ENCODE results near the gene NRGN. TPM values are rescaled to one million over a fixed set of nuclear protein-coding genes. Genes with fewer than 3 reads are reported as not detected.

The NRGN gene
- polyA plus RNA-seq, 1 donor (not counting 4 experiments of a cell fraction or from before 2014, with no cell fraction given) = 0.97 TPM

DNA sequence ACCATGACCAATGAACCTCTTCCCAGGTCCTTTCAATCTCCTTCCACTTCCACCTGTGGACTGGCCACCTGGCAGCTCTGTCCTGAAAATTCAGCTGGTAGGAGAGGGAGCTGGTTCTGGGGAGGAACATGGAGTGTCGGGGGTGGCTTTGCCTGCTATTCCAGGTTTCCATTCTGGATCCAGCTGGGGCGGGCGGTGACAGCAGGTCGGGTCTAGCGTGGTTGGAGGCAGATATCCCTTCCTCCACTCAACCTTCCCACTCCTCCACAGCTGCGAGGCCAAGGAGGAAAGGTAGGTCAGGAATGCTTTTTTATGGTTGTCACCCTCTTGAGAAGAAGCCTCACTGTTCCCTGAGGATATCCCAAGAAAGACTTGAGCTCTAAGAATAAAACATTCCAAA is 3.3 kb downstream of the NRGN start:
- H3K4me3 ChIP-seq (ENCODE audit: control insufficient read depth in 2 of 3, extremely low read depth in 1 of 3, insufficient read depth in 2 of 3, low read depth in 1 of 3, low read length in 3 of 3) = no peak overlapping the region
- no peaks in the 10 kb centered on the region for H4K20me1 ChIP-seq (ENCODE audit: control insufficient read depth, extremely low read depth, insufficient read depth, low read length)
- no peak overlapping the region for H2AFZ ChIP-seq (ENCODE audit: control insufficient read depth, low read length)
- no peaks in the 10 kb centered on the region for H3K9me1 ChIP-seq (ENCODE audit: control insufficient read depth, extremely low read depth, insufficient read depth, low read length)
- H3K4me2 ChIP-seq (ENCODE audit: control insufficient read depth, extremely low read depth, insufficient read depth, low read depth, low read length) = no peak overlapping the region
- no peak for TF ChIP-seq EZH2 (IDR thresholded peaks at IDR 0.05; ENCODE audit: low read length)
- TF ChIP-seq, protein P1, sequence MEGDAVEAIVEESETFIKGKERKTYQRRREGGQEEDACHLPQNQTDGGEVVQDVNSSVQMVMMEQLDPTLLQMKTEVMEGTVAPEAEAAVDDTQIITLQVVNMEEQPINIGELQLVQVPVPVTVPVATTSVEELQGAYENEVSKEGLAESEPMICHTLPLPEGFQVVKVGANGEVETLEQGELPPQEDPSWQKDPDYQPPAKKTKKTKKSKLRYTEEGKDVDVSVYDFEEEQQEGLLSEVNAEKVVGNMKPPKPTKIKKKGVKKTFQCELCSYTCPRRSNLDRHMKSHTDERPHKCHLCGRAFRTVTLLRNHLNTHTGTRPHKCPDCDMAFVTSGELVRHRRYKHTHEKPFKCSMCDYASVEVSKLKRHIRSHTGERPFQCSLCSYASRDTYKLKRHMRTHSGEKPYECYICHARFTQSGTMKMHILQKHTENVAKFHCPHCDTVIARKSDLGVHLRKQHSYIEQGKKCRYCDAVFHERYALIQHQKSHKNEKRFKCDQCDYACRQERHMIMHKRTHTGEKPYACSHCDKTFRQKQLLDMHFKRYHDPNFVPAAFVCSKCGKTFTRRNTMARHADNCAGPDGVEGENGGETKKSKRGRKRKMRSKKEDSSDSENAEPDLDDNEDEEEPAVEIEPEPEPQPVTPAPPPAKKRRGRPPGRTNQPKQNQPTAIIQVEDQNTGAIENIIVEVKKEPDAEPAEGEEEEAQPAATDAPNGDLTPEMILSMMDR (optimal IDR thresholded peaks at IDR 0.05 in 1 of 3, IDR thresholded peaks at IDR 0.05 in 1 of 3, conservative IDR thresholded peaks at IDR 0.05 in 1 of 3; ENCODE audit: extremely low read depth in 1 of 3, insufficient read depth in 2 of 3, low read length in 3 of 3) = no peak
- peaks cover 15% of the 10 kb centered on the region for H3K4me1 ChIP-seq (ENCODE audit: control insufficient read depth, extremely low read depth, insufficient read depth, low read length)
- no peaks in the 10 kb centered on the region for H3K9me3 ChIP-seq (ENCODE audit: control insufficient read depth, low read depth, low read length)
- H3K27me3 ChIP-seq (ENCODE audit: control insufficient read depth, extremely low read depth, insufficient read depth, low read length) = peaks cover 59% of the 10 kb centered on the region
- DNase-seq (ENCODE audit: low read depth, low spot score) (no peak), FAIRE-seq (no peak)
- no peaks in the 10 kb centered on the region for H3K79me2 ChIP-seq (ENCODE audit: control insufficient read depth, insufficient read depth, low read length)
- no peak overlapping the region for H3K27ac ChIP-seq (ENCODE audit: control insufficient read depth, insufficient read depth, low read length)
- H3K36me3 ChIP-seq (ENCODE audit: control insufficient read depth in 2 of 2, extremely low read depth in 1 of 2, insufficient read depth in 2 of 2, low read length in 2 of 2) = no peaks in the 10 kb centered on the region
- H3K9ac ChIP-seq (ENCODE audit: control insufficient read depth, extremely low read depth, insufficient read depth, low read length) = no peak overlapping the region
- dilution Hi-C loops (cut with MboI; ENCODE audit: extremely low pct_ligation_motif_present, low sequenced_read_pairs) = no loop called here

DNA sequence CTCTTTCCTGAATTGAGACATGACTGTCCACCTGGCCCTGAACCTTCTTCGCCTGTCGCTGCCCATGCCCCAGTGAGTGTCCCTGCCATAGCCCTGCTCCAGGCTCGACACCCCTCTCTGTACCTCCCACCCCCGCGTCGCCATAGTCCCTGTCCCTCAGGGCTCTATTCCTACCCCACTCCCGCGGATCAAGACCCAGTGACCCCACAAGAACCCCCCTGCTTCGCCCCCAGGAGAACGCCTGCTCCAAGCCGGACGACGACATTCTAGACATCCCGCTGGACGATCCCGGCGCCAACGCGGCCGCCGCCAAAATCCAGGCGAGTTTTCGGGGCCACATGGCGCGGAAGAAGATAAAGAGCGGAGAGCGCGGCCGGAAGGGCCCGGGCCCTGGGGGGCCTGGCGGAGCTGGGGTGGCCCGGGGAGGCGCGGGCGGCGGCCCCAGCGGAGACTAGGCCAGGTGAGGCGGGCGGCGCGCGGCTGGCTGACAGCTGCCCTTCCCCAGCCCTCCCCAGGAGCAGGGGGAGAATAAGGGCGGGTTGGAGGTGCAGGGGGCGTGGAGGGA is 5.6 kb downstream of the NRGN start:
- TF ChIP-seq EZH2 (IDR thresholded peaks at IDR 0.05; ENCODE audit: low read length) = peak; percentile 48
- TF ChIP-seq, protein P1 (optimal IDR thresholded peaks at IDR 0.05 in 1 of 3, IDR thresholded peaks at IDR 0.05 in 1 of 3, conservative IDR thresholded peaks at IDR 0.05 in 1 of 3; ENCODE audit: extremely low read depth in 1 of 3, insufficient read depth in 2 of 3, low read length in 3 of 3) = no peak
- Histone ChIP-seq H3K4me2 (ENCODE audit: control insufficient read depth, extremely low read depth, insufficient read depth, low read depth, low read length) (peak overlapping the region; percentile 97), H3K9me3 (ENCODE audit: control insufficient read depth, low read depth, low read length) (no peaks in the 10 kb centered on the region), H3K9me1 (ENCODE audit: control insufficient read depth, extremely low read depth, insufficient read depth, low read length) (no peaks in the 10 kb centered on the region), H4K20me1 (ENCODE audit: control insufficient read depth, extremely low read depth, insufficient read depth, low read length) (no peaks in the 10 kb centered on the region), H3K4me1 (ENCODE audit: control insufficient read depth, extremely low read depth, insufficient read depth, low read length) (peaks cover 11% of the 10 kb centered on the region), H3K4me3 (ENCODE audit: control insufficient read depth in 2 of 3, extremely low read depth in 1 of 3, insufficient read depth in 2 of 3, low read depth in 1 of 3, low read length in 3 of 3) (peak overlapping the region in 2 of 3 experiments; percentile 69 to 70), H3K79me2 (ENCODE audit: control insufficient read depth, insufficient read depth, low read length) (no peaks in the 10 kb centered on the region), H3K36me3 (ENCODE audit: control insufficient read depth in 2 of 2, extremely low read depth in 1 of 2, insufficient read depth in 2 of 2, low read length in 2 of 2) (no peaks in the 10 kb centered on the region), H3K9ac (ENCODE audit: control insufficient read depth, extremely low read depth, insufficient read depth, low read length) (no peak overlapping the region), H3K27me3 (ENCODE audit: control insufficient read depth, extremely low read depth, insufficient read depth, low read length) (peaks cover 38% of the 10 kb centered on the region), H2AFZ (ENCODE audit: control insufficient read depth, low read length) (no peak overlapping the region), H3K27ac (ENCODE audit: control insufficient read depth, insufficient read depth, low read length) (no peak overlapping the region)
- FAIRE-seq = no peak
- dilution Hi-C loops (cut with MboI; ENCODE audit: extremely low pct_ligation_motif_present, low sequenced_read_pairs) = no loop called here
- no peak for DNase-seq (ENCODE audit: low read depth, low spot score)

Measured in keratinocyte (primary cell).